22Rv1 (cell line): Measurements from ENCODE around the gene RNF144B.

Experiments used
- ZFX ChIP-seq: fragments of 450-650 bp; IDR thresholded peaks from 2 replicates; pipeline ENCODE4 v1.6.1; 2017; ENCODE audit warnings: antibody characterized with exemption, borderline replicate concordance
- TF ChIP-seq, protein P1 (sequence below): fragments of 450-650 bp; IDR thresholded peaks from 2 replicates; pipeline ENCODE4 v1.5.1; 2017; ENCODE audit warnings: mild to moderate bottlenecking

DNA sequence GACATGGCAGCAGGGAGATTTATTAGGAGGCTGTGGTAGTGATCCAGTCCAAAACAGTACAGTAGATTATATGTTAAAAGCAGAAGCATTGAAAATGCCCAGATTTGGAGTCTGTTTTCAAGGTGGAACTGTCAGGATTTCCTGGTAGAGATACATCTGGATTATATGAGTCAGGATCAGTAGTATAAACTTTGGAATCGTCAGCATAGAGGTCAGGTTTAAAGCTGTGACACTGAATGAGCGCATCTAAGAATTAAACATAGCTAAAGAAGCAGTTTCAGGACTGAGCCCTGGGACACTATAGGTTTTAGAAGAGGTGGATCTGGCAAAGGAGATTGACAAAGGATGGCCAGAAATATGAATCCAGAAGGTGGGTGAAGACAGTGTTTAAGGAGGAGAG, 60.4 kb downstream of the RNF144B start:
- TF ChIP-seq, protein P1, sequence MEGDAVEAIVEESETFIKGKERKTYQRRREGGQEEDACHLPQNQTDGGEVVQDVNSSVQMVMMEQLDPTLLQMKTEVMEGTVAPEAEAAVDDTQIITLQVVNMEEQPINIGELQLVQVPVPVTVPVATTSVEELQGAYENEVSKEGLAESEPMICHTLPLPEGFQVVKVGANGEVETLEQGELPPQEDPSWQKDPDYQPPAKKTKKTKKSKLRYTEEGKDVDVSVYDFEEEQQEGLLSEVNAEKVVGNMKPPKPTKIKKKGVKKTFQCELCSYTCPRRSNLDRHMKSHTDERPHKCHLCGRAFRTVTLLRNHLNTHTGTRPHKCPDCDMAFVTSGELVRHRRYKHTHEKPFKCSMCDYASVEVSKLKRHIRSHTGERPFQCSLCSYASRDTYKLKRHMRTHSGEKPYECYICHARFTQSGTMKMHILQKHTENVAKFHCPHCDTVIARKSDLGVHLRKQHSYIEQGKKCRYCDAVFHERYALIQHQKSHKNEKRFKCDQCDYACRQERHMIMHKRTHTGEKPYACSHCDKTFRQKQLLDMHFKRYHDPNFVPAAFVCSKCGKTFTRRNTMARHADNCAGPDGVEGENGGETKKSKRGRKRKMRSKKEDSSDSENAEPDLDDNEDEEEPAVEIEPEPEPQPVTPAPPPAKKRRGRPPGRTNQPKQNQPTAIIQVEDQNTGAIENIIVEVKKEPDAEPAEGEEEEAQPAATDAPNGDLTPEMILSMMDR, result no peak
- TF ChIP-seq ZFX, result no peak
